C4-2B (cell line): ENCODE data around the gene SLC39A7.

ENCODE experiments used
- ZFX ChIP-seq: fragments of 450-650 bp; IDR thresholded peaks from 2 replicates; pipeline ENCODE4 v1.6.1; 2017
- TF ChIP-seq, protein P1 (sequence below): fragments of 450-650 bp; conservative IDR thresholded peaks from 2 replicates; pipeline ENCODE4 v1.5.1; 2017; ENCODE audit warnings: mild to moderate bottlenecking

GRCh38 chr6:33191383-33192104 is 9.1 kb upstream of the SLC39A7 start:
- TF ChIP-seq, protein P1, sequence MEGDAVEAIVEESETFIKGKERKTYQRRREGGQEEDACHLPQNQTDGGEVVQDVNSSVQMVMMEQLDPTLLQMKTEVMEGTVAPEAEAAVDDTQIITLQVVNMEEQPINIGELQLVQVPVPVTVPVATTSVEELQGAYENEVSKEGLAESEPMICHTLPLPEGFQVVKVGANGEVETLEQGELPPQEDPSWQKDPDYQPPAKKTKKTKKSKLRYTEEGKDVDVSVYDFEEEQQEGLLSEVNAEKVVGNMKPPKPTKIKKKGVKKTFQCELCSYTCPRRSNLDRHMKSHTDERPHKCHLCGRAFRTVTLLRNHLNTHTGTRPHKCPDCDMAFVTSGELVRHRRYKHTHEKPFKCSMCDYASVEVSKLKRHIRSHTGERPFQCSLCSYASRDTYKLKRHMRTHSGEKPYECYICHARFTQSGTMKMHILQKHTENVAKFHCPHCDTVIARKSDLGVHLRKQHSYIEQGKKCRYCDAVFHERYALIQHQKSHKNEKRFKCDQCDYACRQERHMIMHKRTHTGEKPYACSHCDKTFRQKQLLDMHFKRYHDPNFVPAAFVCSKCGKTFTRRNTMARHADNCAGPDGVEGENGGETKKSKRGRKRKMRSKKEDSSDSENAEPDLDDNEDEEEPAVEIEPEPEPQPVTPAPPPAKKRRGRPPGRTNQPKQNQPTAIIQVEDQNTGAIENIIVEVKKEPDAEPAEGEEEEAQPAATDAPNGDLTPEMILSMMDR, result no peak
- TF ChIP-seq ZFX, result no peak
